ENCODE results near the gene ACSM3. TPM values are rescaled to one million over a fixed set of nuclear protein-coding genes. Genes with fewer than 3 reads are reported as not detected.

ACSM3 gene
- total and polyA plus RNA-seq, 4 donors = 0.49 to 2.2 (median 0.99) TPM

GRCh38 chr16:20822521-20823325 is 58.9 kb downstream of the ACSM3 start:
- no peak overlapping the region for H3K4me3 ChIP-seq (ENCODE audit: low read length in 2 of 2)
- H3K9me3 ChIP-seq (ENCODE audit: control insufficient read depth, low read length) = no peaks in the 10 kb centered on the region
- H3K27ac ChIP-seq (ENCODE audit: low read depth in 1 of 2, low read length in 2 of 2) = no peak overlapping the region
- no peaks in the 10 kb centered on the region for H3K4me1 ChIP-seq (ENCODE audit: control insufficient read depth in 1 of 2, insufficient read depth in 2 of 2, low read length in 2 of 2)
- H3K36me3 ChIP-seq (ENCODE audit: control insufficient read depth in 1 of 2, insufficient read depth in 2 of 2, low read length in 1 of 2) = no peaks in the 10 kb centered on the region
- intact Hi-C loops (cut with DNase I) = no loop called here
- H3K27me3 ChIP-seq (ENCODE audit: control insufficient read depth in 1 of 2, insufficient read depth in 2 of 2, low read length in 1 of 2) = no peaks in the 10 kb centered on the region
- no peak for ATAC-seq (ENCODE audit: low FRiP score)
- WGBS, 2 donors = 65 to 66% methylated on average over 3 of the region's 3 CpGs
- DNase-seq = no peak

- H3K27me3 ChIP-seq (ENCODE audit: control insufficient read depth in 1 of 2, insufficient read depth in 2 of 2, low read length in 1 of 2) = no peaks in the 10 kb centered on the region
- 58 to 61% methylated on average over 3 of the region's 3 CpGs for WGBS, 2 donors
- intact Hi-C loops (cut with DNase I) = no loop called here
- H3K4me1 ChIP-seq (ENCODE audit: control insufficient read depth in 1 of 2, insufficient read depth in 2 of 2, low read length in 2 of 2) = no peaks in the 10 kb centered on the region
- H3K27ac ChIP-seq (ENCODE audit: low read depth in 1 of 2, low read length in 2 of 2) = no peak overlapping the region
- no peak for DNase-seq
- no peaks in the 10 kb centered on the region for H3K36me3 ChIP-seq (ENCODE audit: control insufficient read depth in 1 of 2, insufficient read depth in 2 of 2, low read length in 1 of 2)
- ATAC-seq (ENCODE audit: low FRiP score) = no peak
- no peak overlapping the region for H3K4me3 ChIP-seq (ENCODE audit: low read length in 2 of 2)
- no peaks in the 10 kb centered on the region for H3K9me3 ChIP-seq (ENCODE audit: control insufficient read depth, low read length)
Observed at GRCh38 chr16:20826039-20826566, 62.3 kb downstream of the ACSM3 start.

- Histone ChIP-seq H3K27me3 (ENCODE audit: control insufficient read depth in 1 of 2, insufficient read depth in 2 of 2, low read length in 1 of 2) (no peaks in the 10 kb centered on the region), H3K4me3 (ENCODE audit: low read length in 2 of 2) (no peak overlapping the region), H3K36me3 (ENCODE audit: control insufficient read depth in 1 of 2, insufficient read depth in 2 of 2, low read length in 1 of 2) (no peaks in the 10 kb centered on the region), H3K4me1 (ENCODE audit: control insufficient read depth in 1 of 2, insufficient read depth in 2 of 2, low read length in 2 of 2) (no peaks in the 10 kb centered on the region), H3K9me3 (ENCODE audit: control insufficient read depth, low read length) (no peaks in the 10 kb centered on the region), H3K27ac (ENCODE audit: low read depth in 1 of 2, low read length in 2 of 2) (no peak overlapping the region)
- intact Hi-C loops (cut with DNase I) = no loop called here
- WGBS, 2 donors = 97 to 98% methylated on average over 1 of the region's 1 CpG
- ATAC-seq (ENCODE audit: low FRiP score) = no peak
- no peak for DNase-seq
Observed at GRCh38 chr16:20829536-20829935, 65.7 kb downstream of the ACSM3 start.

GRCh38 chr16:20830372-20830771 is 66.6 kb downstream of the ACSM3 start:
- H3K27me3 ChIP-seq (ENCODE audit: control insufficient read depth in 1 of 2, insufficient read depth in 2 of 2, low read length in 1 of 2) = no peaks in the 10 kb centered on the region
- intact Hi-C loops (cut with DNase I) = no loop called here

GRCh38 chr16:20833086-20833485 is 69.3 kb downstream of the ACSM3 start:
- H3K9me3 ChIP-seq (ENCODE audit: control insufficient read depth, low read length) = peaks cover 2% of the 10 kb centered on the region
- ATAC-seq (ENCODE audit: low FRiP score) = no peak
- intact Hi-C loops (cut with DNase I) = no loop called here
- H3K4me1 ChIP-seq (ENCODE audit: control insufficient read depth in 1 of 2, insufficient read depth in 2 of 2, low read length in 2 of 2) = no peaks in the 10 kb centered on the region
- no peak overlapping the region for H3K27ac ChIP-seq (ENCODE audit: low read depth in 1 of 2, low read length in 2 of 2)
- no peak overlapping the region for H3K4me3 ChIP-seq (ENCODE audit: low read length in 2 of 2)
- DNase-seq = no peak
- H3K36me3 ChIP-seq (ENCODE audit: control insufficient read depth in 1 of 2, insufficient read depth in 2 of 2, low read length in 1 of 2) = no peaks in the 10 kb centered on the region
- H3K27me3 ChIP-seq (ENCODE audit: control insufficient read depth in 1 of 2, insufficient read depth in 2 of 2, low read length in 1 of 2) = no peaks in the 10 kb centered on the region
- WGBS, 2 donors = 7 to 10% methylated on average over 2 of the region's 2 CpGs

More at GRCh38 chr16:20830372-20830771, 66.6 kb downstream of the ACSM3 start:
- H3K36me3 ChIP-seq (ENCODE audit: control insufficient read depth in 1 of 2, insufficient read depth in 2 of 2, low read length in 1 of 2) = no peaks in the 10 kb centered on the region
- DNase-seq (no peak), ATAC-seq (ENCODE audit: low FRiP score) (no peak)
- 92 to 95% methylated on average over 1 of the region's 1 CpG for WGBS, 2 donors
- H3K9me3 ChIP-seq (ENCODE audit: control insufficient read depth, low read length) = no peaks in the 10 kb centered on the region
- no peak overlapping the region for H3K4me3 ChIP-seq (ENCODE audit: low read length in 2 of 2)
- no peak overlapping the region for H3K27ac ChIP-seq (ENCODE audit: low read depth in 1 of 2, low read length in 2 of 2)
- H3K4me1 ChIP-seq (ENCODE audit: control insufficient read depth in 1 of 2, insufficient read depth in 2 of 2, low read length in 2 of 2) = no peaks in the 10 kb centered on the region

GRCh38 chr16:20838240-20838639 is 74.4 kb downstream of the ACSM3 start:
- DNase-seq = no peak
- 60 to 62% methylated on average over 1 of the region's 1 CpG for WGBS, 2 donors
- Histone ChIP-seq H3K4me3 (ENCODE audit: low read length in 2 of 2) (no peak overlapping the region), H3K27ac (ENCODE audit: low read depth in 1 of 2, low read length in 2 of 2) (no peak overlapping the region), H3K4me1 (ENCODE audit: control insufficient read depth in 1 of 2, insufficient read depth in 2 of 2, low read length in 2 of 2) (no peaks in the 10 kb centered on the region), H3K36me3 (ENCODE audit: control insufficient read depth in 1 of 2, insufficient read depth in 2 of 2, low read length in 1 of 2) (no peaks in the 10 kb centered on the region), H3K9me3 (ENCODE audit: control insufficient read depth, low read length) (peaks cover 2% of the 10 kb centered on the region), H3K27me3 (ENCODE audit: control insufficient read depth in 1 of 2, insufficient read depth in 2 of 2, low read length in 1 of 2) (no peaks in the 10 kb centered on the region)
- no peak for ATAC-seq (ENCODE audit: low FRiP score)
- intact Hi-C loops (cut with DNase I) = no loop called here

GRCh38 chr16:20839504-20839903 is 75.7 kb downstream of the ACSM3 start:
- H3K27me3 ChIP-seq (ENCODE audit: control insufficient read depth in 1 of 2, insufficient read depth in 2 of 2, low read length in 1 of 2) = no peaks in the 10 kb centered on the region
- no peaks in the 10 kb centered on the region for H3K4me1 ChIP-seq (ENCODE audit: control insufficient read depth in 1 of 2, insufficient read depth in 2 of 2, low read length in 2 of 2)
- intact Hi-C loops (cut with DNase I) = no loop called here
- WGBS, 2 donors = 93 to 94% methylated on average over 2 of the region's 2 CpGs
- no peak overlapping the region for H3K4me3 ChIP-seq (ENCODE audit: low read length in 2 of 2)
- H3K36me3 ChIP-seq (ENCODE audit: control insufficient read depth in 1 of 2, insufficient read depth in 2 of 2, low read length in 1 of 2) = no peaks in the 10 kb centered on the region
- H3K27ac ChIP-seq (ENCODE audit: low read depth in 1 of 2, low read length in 2 of 2) = no peak overlapping the region
- ATAC-seq (ENCODE audit: low FRiP score) = no peak
- DNase-seq = no peak
- H3K9me3 ChIP-seq (ENCODE audit: control insufficient read depth, low read length) = peaks cover 2% of the 10 kb centered on the region

- intact Hi-C loops (cut with DNase I) = no loop called here
- Histone ChIP-seq H3K4me1 (ENCODE audit: control insufficient read depth in 1 of 2, insufficient read depth in 2 of 2, low read length in 2 of 2) (no peaks in the 10 kb centered on the region), H3K36me3 (ENCODE audit: control insufficient read depth in 1 of 2, insufficient read depth in 2 of 2, low read length in 1 of 2) (peaks cover 0 to 1% of the 10 kb centered on the region in 2 donors), H3K9me3 (ENCODE audit: control insufficient read depth, low read length) (no peaks in the 10 kb centered on the region), H3K4me3 (ENCODE audit: low read length in 2 of 2) (no peak overlapping the region), H3K27ac (ENCODE audit: low read depth in 1 of 2, low read length in 2 of 2) (no peak overlapping the region), H3K27me3 (ENCODE audit: control insufficient read depth in 1 of 2, insufficient read depth in 2 of 2, low read length in 1 of 2) (no peaks in the 10 kb centered on the region)
- ATAC-seq (ENCODE audit: low FRiP score) = no peak
- 72 to 81% methylated on average over 2 of the region's 2 CpGs for WGBS, 2 donors
- DNase-seq = no peak
Observed at GRCh38 chr16:20844054-20844453, 80.2 kb downstream of the ACSM3 start.

- no peaks in the 10 kb centered on the region for H3K9me3 ChIP-seq (ENCODE audit: control insufficient read depth, low read length)
- 71 to 80% methylated on average over 3 of the region's 3 CpGs for WGBS, 2 donors
- intact Hi-C loops (cut with DNase I) = no loop called here
- no peaks in the 10 kb centered on the region for H3K27me3 ChIP-seq (ENCODE audit: control insufficient read depth in 1 of 2, insufficient read depth in 2 of 2, low read length in 1 of 2)
- ATAC-seq (ENCODE audit: low FRiP score) (no peak), DNase-seq (no peak)
- no peak overlapping the region for H3K4me3 ChIP-seq (ENCODE audit: low read length in 2 of 2)
- H3K27ac ChIP-seq (ENCODE audit: low read depth in 1 of 2, low read length in 2 of 2) = no peak overlapping the region
- no peaks in the 10 kb centered on the region for H3K4me1 ChIP-seq (ENCODE audit: control insufficient read depth in 1 of 2, insufficient read depth in 2 of 2, low read length in 2 of 2)
- peaks cover 0 to 1% of the 10 kb centered on the region in 2 donors for H3K36me3 ChIP-seq (ENCODE audit: control insufficient read depth in 1 of 2, insufficient read depth in 2 of 2, low read length in 1 of 2)
Observed at GRCh38 chr16:20844588-20844987, 80.8 kb downstream of the ACSM3 start.
